CD4-positive, alpha-beta T cell treated with Interferon alpha-2 for 1 hour (primary cell): ENCODE measurements around the gene DMAC2L.
A peak's percentile ranks its signal among the peaks of the same experiment; 100 is the strongest.
"Not testable (repeated sequence)": the region's sequence is repeated elsewhere in the genome, so short reads cannot be mapped to it uniquely, and the experiment has no call there.

ENCODE experiments used
- DNase-seq, 2 donors: peaks; one replicate each; pipeline ENCODE4 v3.0.0-alpha.2; 2020 to 2022

Gene DMAC2L

DNA sequence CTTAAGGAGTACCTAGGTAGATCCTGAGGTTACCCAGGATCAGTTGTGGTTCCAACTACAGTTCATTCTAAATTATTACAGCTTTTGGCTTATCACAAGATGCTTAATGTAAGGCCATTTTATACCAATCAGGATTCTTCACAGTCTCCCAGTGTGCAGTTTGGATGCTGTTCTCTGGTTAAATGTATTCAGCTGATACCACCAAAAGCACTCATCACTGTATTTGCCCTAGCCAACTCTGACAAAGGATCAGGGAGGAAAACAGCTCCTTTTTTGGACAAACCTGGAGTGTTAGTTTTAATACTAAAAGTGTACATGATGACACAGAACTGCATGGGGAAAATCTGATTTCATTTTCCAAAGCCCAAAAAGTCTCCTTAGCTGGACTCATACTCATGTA lies 19.5 kb downstream of the DMAC2L start:
- DNase-seq, result no peak

DNA sequence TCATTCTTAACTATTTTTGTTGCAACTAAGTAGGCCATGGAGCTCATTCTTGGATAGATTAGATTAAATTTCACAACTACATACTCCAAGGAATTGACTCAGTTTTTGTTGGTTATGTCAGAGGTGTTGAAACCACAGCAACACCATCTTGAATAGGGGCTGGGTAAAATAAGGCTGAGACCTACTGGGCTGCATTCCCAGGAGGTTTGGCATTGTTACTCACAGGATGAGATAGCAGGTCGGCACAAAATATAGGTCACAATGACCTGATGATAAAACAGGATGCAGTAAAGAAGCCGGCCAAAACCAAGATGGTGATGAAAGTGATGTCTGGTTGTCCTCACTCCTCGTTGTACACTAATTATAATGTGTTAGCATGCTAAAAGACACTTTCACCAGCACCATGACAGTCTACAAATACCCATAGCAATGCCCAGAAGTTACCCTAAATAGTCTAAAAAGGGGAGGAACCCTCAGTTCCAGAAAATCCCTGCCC lies 20.9 kb downstream of the DMAC2L start:
- DNase-seq, result no peak

DNA sequence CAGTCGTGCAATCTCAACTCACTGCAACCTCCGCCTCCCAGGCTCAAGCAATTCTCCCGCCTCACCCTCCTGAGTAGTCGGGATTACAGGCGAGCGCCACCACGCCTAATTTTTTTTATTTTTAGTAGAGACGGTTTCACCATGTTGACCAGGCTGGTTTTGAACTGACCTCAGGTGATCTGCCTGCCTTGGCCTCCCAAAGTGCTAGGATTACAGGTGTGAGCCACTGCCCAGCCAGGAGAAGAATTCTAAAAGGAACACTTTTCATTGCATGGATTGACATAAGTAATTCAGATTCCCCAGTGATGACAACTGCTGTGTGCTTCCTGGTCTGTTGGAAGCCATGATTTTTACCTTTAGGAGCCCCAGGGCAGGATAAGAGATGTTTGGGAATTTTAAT lies 22.1 kb downstream of the DMAC2L start:
- no peak for DNase-seq

DNA sequence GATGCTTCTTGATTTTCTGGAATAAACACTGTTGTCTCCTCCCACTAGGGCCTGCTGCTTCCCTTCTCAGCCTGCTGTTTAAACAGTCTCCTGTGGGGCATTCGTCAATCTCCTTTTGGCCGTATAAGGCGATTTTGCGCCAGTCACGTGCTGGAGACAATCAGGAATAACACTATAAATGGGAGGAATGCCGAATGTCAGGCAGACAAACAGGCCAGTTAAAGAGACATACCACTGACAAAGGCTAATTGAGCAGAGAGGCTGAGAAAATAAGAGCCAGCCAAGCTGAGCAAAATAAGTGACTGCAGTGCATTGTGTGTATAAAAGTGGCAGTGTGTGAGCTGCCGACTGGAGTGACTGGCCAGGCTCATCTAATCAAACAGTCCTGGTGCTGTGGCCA lies 23.3 kb downstream of the DMAC2L start:
- no peak for DNase-seq

DNA sequence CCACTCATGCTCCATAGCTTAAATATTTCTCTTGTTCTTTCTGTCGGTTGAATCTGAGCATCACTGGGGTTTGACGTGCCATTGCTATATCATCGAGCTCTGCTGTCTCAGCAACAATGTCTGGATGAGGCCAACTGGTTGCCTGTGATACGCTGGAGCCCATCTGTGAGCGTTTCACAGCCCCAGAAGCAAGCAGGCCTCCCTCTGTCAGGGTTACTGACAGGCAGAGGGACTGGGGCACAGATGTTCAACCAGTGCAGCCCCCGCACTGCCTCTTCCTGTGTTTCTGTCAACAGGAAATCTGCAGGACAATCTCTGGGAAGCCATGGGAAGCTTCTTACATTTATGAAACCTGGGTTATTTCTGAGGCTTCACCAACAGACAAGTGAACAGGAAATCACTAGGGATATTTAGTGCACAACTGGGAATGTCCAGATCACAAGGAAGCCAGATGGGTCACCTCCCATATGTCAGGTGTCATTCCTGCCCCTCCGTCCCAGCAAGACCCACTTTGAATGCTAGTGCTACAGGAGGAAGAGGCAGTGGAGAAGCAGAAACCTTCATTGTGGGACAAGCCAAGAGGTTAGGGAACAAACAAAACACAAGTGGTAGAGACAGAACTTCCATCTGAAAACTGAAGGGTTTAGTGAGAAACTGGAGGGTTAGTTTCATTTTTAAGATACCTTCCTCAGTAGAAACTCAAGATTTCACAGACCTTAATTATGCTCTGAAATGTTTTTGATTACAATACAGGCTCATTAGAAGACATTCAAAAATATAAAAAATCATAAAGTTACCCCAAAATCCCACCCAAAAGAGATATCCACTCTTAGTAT lies 24.1 kb downstream of the DMAC2L start:
- no peak for DNase-seq

DNA sequence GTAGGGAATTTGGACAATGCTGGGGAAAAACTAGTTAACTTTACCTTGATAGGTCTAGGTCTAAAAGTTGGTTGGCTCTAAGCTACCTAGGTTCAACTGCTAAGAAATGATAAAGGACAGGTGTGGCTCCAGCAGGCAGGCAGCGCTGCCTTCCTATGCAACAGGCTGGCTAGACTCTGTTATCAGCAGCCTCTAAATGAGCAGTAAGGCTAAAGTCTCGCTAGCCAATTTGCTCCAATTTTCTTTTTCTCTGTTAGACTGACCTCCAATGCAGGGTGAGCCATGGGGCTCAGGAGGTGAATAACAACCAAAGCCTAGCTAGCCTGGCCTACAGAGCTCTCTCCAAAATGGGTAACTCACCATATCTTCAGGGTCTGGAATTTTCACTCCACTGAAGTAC lies 26.5 kb downstream of the DMAC2L start:
- DNase-seq, result no peak

DNA sequence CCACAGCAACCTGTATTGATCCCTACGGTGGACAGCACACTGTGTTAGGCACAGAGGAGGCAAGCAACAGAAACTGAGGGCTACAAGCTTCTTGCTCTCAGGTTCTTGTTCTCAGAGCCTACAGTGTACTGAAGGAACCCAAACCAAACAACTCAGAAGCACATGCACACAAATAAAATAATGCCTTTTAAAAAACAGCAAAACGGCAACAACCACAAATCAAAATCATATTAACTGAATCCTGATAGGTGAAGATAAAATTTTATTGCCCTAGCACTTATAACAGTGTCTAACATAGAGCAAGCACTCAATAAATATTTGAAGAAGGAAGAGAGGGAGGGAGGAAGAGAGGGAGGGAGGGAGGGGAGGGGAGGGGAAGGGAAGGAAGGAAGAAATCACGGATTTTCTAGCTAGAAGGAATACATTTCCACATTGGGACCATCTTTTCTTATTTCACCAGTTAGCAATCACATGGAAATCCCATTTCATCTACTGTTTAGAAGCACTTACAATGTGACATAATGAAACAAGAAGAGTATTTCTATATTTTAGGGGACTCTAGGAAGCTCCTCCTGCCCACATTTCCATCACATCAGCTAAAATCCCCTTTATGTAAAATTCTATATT lies 27.2 kb downstream of the DMAC2L start:
- DNase-seq, result no peak

DNA sequence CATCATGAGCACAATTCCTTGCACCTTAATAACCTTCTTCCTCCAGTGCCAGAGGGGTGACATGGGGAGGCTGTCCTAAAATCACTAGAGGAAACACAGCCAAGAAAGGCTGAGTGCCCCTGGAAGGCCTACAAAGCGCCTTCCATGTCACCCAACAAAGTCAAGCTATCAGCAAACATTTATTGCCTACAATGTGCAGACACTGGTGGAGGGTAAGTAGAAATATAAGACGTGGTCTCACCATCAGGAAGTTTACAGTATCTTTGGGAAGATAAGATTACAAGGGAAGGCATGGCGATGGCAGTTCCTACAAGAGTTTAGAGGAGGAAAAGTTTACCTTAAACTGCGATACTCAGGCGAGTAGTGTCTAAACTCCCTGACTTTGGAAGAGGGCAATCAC lies 27.9 kb downstream of the DMAC2L start:
- no peak for DNase-seq

DNA sequence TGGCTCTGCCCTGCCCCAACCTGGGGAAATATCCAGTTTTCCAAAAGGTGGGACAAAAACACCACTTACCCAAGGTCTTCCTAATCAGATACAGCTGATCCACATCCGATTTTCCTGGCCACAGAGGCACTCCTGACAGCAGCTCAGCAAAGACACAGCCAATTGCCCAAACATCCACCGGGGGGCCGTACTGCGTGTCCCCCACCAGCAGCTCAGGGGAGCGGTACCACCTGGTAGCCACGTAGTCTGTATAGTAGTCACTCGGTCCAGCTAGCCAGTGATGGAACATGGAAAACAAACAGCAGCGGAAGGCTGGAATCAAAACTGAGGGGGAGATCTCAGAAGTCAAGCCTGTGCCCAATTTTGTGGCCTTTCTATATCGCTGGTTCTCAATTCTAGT lies 28.8 kb downstream of the DMAC2L start:
- no peak for DNase-seq

DNA sequence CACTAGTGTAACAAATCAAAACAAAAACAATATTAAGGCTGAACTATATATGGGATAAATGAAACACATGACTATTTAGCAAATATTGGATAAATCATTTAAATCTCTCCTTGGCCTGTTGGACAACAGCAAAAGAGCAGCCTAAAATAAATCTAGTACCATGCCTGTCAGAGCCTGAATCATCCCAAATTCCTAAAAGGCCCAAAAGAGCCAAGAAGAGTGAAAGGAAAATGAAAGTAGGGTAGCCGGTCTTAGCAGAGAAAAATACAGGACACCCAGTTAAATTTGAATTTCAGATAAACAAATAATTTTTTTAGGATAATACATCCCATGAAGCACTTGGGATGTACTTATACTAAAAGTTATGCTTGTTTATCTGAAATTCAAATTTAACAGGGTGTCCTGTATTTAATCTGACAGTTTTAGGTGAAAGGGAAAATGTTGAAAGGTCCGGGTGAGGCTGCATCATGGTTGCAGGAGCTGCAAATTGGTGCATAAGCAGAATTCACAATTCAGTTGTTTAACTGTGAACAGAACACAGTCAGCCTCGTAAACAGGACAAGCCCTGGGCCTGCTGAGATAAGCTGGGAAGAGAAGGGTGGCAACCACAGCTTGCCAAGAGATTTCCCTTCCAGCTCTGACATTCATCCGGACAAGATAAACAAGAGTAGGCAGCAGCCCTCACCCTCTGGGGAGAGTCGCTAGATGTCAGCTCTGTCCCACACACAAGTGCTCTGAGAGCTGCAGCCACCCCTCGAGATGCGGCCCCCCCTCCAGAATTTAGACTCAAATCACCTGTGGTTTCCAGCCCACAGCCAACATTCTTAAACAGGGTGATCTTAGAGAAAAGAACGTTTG lies 30.3 kb downstream of the DMAC2L start:
- peak; percentile 54 to 56 for DNase-seq

DNA sequence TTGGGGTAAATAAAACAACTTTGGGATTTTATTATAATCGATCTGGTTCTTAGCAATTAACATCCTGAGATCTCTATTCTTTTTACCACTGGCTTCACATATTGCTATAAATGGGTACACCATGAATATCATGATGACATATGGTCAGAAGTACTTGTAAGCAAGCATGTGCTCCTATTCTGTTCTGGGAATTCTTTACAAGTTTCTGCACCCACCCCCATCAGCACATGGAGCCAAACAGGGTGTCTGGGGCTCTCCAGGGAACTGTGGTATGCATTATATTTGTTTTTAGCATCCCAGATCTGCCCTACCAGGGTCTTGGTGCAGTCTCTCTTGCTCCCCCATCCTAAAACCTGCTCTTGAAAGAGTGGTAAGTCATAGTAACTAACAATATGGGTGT lies 31.3 kb downstream of the DMAC2L start:
- DNase-seq, result no peak

DNA sequence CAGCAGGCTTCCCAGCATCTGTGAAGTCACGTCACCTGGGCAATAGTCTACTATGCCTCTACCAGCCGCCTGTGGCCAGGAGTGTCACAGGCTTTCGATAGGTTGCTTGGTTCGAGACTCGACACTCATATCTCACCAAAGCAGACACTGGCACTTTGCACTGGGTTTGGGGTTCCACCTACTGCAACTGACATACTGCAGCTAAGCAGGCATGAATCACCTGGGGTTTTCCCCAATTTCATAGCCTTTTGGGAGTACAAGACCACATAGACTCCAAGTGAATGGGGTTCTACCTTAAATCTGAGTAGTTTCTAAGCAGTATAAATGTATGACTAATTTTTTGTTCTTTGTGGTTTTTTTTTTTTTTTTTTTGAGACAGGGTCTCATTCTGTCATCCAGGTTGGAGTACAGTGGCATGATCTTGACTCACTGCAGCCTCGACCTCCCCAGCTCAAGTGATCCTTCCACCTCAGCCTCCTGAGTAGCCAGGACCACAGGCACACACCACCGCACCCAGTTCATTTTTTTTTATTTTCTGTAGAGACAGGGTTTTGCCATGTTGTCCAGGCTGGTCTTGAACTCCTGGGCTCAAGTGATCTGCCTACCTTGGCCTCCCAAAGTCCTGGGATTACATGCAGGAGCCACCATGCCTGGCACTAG lies 32.1 kb downstream of the DMAC2L start:
- peak in 1 of 2 donors; percentile 15 for DNase-seq

DNA sequence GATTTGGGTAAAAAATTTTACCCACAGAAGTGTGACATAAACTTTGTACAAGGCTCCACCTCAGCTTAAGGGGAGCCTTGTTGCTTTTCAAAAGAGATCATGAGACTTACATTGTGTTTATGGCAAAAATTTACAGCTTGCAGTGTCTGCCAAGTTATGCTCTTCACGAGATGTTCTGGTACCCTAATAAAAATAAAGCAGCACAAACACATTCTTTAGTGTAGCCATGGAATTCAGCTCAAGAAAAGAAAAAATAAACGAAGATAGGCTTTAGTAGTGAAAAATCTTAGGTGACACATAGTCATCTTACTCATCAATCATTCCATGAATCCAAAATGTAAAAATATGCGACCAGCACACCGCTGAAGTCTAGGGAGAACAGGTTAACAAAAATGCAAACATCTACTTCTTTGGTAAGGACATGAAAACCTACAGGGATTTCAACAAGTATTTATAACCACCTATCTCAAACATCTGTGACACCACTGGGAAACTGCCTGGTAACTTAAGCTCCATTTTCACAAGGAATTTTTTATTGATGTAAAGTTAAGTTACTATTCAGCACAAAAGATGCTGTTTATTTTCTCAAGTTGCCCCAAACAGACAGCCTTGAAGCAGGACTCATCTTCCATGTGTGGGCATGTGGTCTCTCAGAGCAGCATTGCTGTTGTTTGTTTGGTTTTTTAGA lies 32.9 kb downstream of the DMAC2L start:
- DNase-seq, result no peak

DNA sequence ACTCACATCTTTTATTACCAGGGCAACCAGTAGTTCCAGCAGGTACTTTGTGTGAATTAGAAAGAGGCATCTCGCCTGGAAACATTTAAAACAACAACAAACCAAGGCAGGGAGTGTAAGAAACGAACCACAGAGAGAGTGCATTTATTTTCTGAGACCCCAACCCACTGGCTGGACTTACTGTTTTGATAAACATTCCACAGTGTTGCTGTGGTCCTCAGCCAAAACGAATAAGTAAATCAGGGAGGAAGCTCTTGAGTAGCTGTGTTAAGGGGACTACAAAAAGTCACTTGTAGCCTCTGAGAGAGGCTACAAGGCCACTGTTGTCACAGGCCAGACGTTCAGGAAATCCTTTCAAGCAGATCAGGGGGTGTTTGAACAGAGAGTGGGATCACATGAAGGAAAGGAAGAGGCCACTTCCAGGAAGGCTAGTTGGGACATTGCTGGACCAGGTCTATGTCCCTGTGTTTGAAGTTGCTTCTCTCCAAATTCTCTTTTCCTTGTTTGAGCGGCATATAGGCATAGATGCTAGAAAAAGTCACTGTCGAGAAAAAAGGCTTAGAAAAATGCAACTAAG lies 33.8 kb downstream of the DMAC2L start:
- no peak for DNase-seq

DNA sequence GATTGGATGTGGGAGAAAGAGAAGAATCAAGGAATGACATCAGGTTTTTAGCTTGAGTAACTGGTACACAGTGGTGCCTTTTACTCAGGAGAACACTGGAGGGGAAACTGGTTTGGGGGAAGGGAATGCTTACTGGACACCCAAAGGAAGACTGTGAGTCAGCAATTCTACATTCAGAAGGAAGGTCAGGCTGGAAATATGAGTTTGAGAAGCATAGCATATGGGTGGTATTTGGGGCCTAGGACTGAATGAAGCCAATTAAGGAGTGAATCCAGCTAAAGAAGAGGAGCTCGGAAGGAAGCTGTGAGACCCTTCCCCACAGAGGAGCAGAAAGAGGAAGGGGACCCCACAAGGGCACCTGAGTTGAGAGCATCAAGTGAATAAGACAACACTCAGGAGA lies 35.4 kb downstream of the DMAC2L start:
- DNase-seq, result no peak

DNA sequence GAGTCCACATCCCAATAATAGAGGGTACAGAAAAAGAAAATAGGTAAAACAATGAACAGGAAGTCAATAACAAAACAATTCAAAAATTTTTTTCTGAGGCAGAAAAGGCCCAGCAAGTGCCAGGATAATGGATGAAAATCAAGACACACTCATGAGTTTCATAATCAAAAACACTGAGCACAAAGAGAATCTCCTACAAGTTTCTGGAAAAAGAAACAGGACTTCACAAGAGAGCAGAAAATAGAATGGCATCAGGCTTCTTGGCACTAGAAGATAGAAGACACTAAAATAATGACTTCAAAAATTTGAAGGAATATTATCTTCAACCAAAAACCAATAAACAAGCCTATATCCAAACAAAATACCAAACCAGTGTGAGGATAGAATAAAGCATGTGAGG lies 36.8 kb downstream of the DMAC2L start:
- no peak for DNase-seq

DNA sequence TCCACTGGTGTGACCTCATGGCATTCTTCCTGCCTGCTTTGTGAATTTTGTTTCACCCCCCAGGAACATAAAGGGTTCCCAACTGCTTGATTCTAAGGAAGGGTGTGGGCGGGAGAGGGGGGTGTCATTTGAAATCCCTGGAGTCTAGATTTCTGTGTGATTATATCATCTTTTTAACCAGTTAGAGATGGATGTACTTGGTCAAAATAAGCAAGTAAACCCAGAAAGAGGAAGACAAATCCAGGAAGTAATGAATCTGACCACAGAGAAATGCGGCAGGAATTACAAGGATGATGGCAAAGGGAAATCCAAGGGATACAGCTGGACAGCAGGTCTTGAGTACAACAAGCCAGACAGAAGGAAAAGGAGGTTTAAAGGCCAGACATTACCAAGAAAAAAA lies 38.9 kb downstream of the DMAC2L start:
- DNase-seq, result no peak

DNA sequence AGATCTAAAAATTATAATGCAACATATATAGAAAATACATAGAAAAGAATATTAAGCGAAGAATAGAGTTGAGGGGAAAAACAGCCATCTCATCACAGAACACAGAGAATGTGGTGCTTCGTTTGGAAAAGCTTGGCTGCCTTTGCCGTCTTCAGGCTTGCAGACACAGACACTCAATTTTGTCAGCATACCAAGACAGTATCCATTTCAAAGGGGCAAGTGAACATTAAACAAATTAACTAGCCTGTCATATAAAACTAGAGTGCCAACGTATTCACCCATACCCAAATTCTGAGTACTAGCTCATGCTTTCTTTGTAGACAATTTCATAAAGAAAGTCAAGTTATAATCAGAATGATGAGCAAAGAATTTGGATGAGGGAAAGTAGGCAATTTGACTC lies 40.5 kb downstream of the DMAC2L start:
- no peak for DNase-seq

DNA sequence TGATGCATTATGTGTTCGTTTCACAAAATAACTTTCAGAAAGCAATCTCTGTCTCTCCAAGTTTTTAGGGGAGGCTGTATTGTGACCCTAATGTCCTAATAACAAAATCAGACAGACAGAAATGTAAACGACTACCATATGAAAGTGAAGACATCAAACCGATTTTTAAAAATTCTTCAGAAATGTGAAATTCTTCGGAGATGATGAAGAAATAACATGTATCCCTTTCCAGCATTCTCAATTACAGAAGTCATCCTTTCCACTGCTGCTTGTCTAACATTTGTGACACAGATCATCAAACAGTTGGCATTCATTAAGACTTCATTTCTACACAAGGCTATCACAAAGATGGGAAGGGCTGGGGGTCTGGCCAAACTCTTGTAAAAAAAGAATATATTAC lies 41.0 kb downstream of the DMAC2L start:
- DNase-seq, result no peak

DNA sequence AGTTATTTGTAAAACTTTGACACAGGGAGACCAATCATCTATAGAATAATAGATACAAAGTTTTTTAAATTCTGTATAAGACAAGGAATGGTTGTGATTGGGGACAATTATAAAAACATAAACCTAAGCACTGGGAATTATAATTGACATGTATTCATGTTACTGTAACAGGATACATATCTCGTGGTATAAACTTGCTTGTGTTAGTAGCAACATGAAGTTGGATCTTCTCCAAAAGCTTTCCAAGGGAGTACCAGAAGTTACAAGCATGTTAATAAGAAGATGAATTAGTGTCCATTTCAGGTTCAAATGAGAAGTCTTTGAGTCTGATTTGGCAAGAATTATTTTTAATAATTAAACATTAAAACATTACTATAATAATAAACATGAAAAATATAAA lies 42.4 kb downstream of the DMAC2L start:
- no peak for DNase-seq

DNA sequence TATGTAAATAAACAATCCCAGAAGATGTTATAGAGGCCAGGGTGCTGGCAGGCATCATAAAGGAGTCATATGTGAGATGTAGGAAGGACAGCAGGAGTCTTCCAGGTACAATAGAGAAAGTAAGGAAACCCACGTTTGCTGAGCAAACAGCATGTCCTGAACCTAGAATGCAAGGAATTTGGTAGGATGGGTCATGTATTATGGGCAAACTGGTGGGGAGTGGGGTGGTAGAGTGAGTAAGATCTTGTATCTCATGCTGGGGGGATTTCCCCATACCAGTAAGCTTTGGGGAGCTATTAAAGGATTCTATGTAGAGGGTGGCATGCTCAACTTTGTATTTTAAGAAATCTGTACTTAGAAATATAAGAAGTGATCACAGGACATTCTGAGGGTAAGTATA lies 43.6 kb downstream of the DMAC2L start:
- no peak for DNase-seq

DNA sequence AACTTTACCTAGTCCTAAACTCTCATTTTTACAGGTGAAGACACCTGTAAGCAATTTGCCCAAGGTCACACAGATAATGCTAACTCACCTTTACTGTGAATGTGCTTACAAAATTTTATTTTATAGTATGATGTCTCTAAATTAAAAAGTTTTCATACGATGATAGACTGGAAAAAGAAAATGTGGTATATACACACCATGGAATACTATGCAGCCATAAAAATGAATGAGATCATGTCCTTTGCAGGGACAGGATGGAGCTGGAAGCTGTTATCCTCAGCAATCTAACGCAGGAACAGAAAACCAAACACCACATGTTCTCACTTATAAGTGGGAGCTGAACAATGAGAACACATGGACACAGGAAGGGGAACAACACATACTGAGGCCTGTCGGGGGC lies 44.2 kb downstream of the DMAC2L start:
- DNase-seq, result not testable (repeated sequence)
